GM19372 (cell line): ENCODE data around the gene KLK2.
A peak's percentile ranks its signal among the peaks of the same experiment; 100 is the strongest.

Experiments used
- ATAC-seq: cut with Tn5 transposase; IDR thresholded peaks from one replicate; pipeline ENCODE4 v1.9.1; 2021; ENCODE audit warnings: mild to moderate bottlenecking, low read depth, moderate library complexity; ENCODE audit not compliant: unreplicated experiment

KLK2 gene

DNA sequence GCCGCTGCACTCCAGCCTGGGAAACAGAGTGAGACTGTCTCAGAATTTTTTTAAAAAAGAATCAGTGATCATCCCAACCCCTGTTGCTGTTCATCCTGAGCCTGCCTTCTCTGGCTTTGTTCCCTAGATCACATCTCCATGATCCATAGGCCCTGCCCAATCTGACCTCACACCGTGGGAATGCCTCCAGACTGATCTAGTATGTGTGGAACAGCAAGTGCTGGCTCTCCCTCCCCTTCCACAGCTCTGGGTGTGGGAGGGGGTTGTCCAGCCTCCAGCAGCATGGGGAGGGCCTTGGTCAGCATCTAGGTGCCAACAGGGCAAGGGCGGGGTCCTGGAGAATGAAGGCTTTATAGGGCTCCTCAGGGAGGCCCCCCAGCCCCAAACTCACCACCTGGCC is at the start of gene KLK2:
TSS of gene KLK2 (plus strand) at position 384 of the 400 bp plus-strand sequence. CDS start 35 bp downstream, outside the sequence.
- ATAC-seq = no peak

DNA sequence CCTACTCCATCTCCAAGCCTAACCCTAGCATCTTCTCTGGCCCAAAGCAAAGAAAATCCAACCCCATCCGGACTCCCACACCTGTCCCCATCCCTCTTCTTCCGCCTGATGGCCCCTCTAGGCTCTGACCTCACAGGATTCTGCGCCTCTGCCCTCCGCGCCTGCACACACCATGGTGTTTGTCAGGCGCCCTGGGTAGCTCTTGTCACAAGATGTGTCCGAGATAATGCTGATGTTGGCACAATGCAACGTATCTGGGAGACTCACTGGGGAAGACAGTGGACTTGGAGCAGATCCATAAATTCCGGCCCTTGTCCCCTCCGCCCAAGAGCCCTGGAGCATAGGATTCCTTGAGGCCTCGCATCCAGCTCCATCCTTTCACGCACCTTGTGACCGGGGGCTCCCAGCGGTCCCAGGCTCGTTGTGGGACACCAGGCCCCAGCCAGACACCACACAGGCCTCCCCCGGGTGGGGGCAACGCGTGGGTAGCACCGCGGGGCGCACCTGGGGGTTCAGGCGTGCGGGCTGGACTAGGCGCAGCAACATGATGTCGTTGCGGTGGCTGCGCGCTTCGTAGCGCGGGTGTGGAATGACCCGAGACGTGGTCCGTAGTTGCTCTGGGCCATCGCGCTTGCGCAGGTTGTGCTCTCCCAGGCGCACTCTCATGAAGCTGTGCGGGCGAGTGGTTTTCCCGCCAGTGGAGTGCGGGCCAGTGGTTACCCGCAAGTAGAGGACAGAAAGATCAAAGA is 46.6 kb upstream of the KLK2 start:
- no peak for ATAC-seq

DNA sequence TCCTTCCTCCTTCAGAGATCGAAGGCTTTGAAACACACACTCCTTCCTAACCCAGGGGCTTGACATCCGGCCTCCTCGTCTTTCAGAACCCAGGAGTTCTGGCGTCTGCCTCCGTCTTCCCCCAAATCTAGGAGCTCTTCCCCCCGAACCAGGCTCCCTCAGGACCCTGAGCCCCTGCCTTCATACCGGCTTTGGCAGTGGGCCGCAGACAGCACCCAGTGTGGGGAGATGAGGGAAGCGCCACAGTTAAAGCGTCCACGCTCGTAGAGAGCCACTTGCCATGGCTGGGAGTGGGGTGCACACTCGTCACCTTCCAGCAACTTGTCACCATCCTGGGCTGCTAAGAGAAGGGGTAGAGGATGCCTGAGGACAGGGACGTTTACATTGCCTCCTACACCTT is 45.8 kb upstream of the KLK2 start:
- ATAC-seq = no peak

DNA sequence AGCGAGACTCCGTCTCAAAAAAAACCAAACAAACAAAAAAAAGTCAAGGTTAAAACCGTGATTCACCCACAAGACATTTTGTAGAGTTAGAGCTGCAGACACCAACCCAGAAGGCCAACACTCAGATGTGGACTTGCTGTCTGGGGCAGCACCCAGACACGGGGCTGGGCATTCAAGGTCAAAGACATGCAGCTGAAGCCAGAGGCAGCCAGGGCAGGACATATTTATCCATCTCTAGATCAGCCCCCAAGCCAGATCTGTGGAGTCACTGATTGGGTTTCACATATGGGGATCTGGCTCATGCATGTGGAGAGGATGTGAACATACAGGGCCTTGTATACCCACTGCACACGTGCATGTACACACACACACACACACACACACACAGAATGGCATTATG is 43.4 kb upstream of the KLK2 start:
- no peak for ATAC-seq

DNA sequence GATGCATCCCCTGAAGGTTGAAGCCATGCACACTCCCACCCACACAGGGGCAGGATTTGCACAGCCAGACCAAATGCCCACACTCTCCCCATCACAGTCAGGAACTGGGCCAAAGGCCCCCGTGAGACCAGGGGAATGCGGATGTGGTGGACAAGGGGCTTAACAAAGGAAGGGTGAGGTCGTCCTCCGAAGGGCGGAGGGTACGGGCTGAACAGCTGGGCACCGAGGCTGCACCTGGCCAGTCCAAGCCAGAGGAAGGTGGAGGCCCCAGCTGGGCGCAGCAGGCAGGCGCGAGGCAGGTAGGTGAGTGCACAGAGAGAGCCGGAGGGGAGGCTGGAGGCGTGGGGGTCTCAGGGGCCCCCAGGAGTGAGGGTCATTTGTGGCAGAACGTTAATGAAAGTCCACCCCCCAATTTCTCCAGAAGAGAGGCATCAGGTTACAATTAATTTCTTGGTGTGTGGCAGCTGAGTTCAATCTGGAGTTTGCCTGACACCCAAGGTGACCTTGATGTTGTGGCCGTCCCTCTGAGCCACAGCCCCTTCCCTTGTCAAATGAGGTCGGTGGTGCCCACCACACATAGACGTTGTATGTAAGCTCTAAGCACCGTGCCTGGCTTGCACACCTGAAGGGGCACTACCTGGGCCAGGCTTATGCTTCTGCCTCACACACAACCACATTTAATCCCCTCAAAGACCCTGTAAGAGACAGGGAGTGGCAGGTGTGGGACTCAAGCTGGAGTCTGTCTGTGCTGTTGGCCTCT is 42.8 kb upstream of the KLK2 start:
- no peak for ATAC-seq

DNA sequence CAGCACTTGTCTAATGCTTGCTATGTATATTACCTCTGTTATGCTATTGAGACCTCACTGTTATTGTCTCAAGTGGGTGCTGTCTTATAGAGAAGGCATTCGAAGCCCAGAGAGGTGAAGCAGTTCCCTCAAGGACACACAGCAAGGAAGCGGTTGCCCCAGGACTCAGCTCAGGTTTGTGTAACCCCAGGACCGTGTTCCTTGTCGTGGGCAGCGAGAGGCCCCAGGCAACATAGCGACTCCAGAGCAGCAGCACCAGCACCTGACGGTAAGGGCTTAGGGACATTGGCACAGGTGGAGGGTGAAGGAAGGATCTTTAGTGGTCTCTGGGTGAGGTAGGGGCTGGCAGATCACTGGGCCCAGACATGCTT is 42.2 kb upstream of the KLK2 start:
- no peak for ATAC-seq

DNA sequence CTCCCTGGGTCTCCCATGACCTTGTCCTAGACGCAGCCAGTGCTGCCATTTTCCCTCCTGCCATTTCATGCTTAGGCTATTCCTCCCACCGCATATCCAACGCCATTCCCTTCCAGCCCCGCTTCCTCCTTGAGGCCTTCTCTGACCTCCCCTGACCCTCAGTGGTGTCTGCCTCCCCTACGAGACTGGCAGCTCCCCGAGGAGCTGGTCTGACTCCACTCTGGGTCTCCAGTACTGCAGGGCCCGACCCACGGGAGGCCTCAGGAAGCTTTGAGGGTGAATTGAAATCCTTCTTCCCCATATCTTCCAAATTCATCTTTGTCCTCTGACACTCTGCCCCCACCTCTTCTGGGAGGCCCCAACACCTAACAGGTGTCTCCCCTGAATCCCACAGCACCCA is 40.6 kb upstream of the KLK2 start:
- ATAC-seq = no peak

DNA sequence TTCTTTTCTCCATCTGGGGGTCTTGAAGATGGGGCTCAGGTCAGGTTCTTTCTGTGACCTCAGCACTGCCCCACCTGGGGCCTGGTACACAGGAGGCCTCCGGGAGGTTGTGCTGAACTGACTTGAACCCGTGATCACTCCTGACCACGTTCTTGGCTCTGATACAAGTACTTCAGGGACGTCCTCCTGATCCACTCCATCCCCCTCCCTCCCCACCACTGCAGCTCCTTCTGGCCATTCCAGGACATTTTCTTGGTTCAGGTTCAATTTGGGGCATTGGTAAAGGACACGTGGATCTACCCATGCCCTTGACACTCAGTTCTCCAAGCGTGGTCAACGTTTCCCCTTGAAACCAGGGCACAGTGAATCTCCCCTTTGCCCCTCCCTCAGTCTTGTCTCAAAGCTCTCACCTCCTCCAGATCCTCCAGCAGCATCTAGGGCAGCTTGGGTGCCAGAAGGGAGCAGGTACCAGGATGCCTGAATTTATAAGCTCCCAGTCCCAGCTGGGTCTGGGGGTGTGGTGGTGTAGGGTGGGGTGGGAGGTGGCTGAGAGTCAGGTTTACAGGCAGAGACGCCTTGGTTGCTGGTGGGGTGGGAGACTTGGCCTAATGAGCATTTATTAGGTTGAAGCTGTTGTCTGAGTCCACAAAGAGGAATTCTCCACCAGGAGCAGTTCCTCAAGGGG is 40.0 kb upstream of the KLK2 start, which contains the start of gene KLK15:
TSS of gene KLK15 (minus strand) at position 458 of the 685 bp plus-strand sequence. CDS start 2,082 bp downstream, outside the sequence.
- no peak for ATAC-seq

DNA sequence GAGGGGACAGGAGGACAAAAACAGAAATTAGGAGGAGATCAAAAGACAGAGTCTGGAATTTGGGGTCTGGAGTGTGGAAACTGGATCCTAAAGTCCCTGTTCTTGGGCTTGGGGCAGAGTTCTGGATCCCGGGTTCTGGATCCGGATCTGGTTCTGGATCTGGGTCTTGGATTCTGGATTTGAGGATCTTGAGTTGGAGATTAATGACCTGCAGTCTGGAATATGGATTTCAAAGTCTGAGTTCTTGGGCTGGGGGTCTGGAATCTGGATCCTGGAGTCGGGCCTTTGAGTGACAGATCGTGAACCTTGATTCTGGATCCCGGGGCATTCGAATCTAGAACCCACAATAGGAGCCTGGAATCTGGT is 39.5 kb upstream of the KLK2 start:
- no peak for ATAC-seq

DNA sequence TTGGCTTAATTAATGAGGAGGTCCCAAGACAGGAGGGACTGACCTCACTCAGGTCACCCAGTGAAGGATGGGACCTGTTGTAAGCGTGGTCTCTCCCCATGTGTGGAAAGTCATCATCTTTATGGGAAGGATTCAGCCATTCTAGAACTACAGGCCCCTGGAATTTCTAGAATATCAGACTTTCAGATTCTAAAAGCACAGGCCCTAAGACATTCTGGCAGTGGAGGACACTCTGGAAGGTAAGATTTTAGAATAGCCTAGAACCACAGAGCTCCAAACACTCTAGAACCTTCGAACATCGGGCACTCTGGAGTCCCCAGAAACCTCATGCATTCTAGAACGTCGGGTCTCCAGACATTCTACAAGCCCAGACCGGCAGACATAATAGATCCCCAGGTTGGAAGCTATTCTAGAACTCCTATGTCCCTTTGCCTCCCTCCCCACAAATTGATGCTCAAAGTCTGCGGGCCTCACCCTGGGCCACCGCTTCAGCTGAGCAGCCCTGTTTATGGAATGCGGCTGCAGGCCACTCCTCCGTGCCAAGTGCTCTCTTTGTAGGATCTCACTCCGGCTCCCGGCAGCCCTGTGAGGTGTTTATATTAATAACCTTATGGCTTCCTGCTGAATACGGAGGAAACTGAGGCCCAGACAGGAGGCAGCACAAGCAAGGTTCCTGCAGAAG is 38.0 kb upstream of the KLK2 start:
- no peak for ATAC-seq

DNA sequence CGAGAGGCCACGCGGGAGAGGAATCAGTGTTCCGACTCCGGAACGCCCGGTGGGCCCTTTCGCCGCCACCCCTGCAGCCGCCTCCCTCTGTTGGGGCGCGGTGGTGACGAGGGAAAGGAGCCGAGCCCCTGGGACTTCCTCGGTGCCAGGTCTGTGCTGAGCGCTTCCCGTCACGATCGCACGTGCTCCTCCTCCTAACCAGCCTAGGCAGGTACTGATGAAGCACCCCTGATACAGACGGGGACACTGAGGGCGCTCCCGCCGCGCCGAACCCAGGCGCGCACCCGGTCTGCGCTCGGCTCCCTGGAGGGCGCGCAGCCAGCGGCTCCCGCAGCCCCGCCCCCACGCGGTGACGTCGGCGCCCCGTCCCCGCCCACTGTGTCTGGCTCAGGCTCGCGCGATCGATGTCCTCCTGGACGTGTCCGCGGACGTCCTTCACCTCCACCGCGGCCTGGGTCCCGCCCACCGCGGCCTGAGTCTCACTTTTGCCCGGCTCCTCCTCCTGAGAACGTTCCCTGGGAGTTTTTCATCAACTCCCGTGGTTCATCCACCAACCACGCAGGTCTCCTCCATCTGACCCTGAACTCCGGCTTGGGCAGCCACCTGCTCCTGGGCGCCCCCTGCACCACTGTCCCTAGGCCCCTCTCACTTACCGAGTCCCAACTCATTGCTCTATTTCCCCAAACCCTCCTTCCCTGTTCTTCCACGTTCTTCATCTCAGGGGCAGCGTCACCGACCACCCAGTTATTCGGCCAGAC is 37.3 kb upstream of the KLK2 start:
- peak; percentile 84 for ATAC-seq

DNA sequence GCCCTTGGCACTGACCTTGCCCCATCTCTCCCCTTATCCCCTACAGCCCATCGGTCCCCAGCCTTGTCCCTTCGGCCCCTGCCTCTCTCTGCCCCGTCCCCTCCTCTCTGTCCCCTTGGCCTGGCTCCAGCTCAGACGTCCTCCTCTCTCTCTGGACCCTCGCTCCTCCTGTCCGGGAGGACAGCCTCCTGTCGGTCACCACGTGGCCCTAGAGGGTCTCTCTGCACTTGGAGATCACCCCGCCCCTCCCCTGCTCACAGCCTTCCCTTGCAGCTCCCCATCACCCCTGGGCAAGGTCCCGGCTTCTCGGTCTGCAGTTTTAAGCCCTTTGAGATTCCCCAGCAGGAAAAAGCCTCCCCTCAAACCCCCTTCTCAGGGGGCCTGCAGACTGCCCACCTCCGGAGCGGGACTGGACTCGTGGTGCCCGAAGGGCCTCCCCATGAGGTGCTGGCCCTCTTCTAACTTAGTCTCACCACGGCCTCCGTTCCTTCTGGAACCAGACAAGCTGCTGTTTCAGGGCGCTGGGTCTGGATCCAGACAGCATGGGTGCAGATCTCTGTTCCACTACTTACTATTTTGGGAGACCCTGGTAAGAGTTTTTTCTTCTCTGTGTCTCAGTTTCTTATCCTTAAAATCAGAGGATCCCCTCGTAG is 36.6 kb upstream of the KLK2 start:
- no peak for ATAC-seq

DNA sequence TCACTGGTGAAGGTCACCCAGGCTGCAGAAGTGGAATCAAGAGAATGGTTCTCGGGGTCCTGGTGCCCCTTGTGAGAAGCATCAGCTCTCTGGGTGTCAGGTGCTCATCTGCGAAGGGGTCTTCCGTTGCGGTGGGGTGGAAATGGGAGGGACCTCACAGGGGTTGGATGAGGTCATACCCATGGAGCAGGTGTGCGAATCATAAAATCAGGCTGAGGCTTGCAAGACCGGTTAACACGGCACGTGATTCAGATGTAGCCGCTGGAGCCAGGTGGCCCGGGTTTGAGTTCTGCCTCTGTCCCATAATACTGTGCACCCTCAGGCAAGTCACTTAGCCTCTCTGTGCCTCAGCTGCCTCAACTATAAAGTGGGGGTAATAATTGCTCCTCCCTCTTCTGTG is 35.9 kb upstream of the KLK2 start:
- no peak for ATAC-seq

DNA sequence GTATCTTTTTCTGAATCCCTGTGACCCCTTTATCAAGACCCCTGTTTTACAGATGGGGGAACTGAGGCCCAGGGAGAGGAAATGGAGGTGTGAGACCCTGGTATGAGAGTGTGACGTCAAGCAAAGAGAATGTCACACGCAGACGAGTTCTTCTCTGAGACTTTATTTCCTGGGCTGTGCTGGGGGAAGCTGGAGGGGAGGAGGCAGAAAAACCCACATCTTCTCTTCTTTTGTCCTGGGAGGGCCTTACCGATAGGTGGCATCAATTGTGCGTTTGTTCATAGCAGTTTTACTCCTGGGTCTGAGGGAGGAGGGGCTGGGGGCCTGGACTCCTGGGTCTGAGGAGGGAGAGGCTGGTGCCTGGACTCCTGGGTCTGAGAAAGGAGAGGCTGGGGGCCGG is 35.0 kb upstream of the KLK2 start:
- no peak for ATAC-seq

DNA sequence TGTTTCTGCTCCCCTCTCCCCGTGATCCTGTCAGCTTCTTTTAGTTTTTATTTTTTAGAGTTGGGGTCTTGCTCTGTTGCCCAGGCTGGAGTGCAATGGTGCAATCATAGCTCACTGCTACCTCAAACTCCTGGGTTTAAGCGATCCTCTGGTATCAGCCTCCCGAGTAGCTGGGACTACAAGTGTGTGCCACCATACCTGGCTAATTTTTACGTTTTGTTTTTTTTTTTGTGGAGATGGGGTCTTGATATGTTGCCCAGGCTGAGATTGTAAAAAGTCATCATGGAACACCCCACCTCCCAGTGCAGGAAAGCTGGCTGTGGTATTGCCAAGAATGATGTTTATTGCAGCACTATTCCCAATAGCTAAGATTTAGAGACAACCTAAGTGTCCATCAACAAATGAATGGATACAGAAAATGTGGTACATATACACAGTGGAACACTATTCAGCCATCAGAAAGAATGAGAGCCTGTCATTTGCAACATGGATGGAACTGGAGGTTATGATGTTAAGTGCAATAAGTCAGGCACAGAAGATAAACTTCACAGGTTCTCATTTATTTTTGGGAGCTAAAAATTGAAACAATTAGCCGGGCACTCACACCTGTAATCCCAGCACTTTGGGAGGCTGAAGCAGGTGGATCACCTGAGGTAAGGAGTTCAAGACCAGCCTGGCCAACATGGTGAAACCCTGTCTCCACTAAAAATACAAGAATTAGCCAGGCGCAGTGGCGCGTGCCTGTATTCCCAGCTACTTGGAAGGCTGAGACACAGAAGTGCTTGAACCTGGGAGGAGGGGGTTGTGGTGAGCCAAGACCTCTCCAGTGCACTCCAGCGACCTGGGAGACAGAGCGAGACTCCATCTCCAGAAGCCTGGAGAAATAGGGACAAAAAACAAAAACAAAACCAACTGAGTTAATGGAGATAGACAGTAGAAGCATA is 33.3 kb upstream of the KLK2 start:
- no peak for ATAC-seq

DNA sequence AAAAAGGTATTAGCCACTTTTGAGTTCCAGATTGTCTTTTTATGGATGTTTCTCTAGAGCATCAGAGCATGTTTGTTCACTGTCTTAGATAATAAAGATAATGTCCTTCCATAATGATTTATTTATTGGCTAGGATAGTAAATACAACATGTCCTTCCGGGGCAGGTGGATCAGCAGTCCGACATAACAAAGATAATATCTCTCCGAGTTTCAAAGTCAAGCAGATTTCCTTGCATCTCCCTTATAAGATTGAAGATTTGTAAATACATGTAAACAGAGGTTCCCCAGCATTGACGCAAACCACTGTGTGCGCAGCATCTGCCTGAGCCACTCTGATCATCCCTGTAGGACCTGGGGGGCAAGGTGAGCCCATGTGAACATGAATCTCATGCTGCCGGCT is 31.1 kb upstream of the KLK2 start:
- ATAC-seq = no peak

DNA sequence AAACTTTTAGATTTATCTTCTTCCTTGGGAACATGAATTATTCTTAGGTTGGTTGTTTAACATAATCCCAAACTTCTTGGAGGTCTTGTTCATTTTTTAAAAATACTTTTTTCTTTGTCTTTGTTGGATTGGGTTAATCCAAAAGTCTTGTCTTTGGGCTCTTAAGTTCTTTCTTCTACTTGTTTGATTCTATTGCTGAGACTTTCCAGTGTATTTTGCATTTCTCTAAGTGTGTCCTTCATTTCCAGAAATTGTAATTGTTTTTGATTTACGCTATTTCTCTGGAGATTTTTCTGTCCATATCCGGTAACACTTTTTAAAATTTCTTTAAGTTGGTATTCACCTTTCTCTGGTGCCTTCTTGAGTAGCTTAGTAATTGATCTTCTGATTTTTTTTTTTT is 30.0 kb upstream of the KLK2 start:
- ATAC-seq = no peak

DNA sequence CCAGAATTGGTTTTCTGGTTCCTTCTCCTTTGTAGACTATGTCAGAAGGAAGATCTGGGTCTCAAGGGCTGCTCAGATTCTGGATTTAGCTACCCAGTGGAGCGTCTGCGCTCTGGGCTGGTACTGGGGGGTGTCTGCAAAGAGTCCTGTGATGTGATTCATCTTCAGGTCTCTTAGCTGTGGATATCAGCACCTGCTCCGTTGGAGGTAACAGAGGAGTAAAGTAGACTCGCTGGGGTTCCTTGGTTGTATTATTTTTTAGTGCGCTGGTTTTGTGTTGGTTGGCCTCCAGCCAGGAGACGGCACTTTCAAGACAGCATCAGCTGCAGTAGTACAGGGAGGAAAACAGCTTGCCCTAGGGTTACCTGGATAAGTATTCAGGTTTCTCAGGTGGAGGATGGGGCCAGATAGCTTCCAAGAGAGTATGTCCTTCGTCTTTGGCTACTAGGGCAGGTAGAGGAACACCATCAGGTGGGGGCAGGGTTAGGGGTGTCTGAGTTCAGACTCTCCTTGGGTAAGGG is 29.5 kb upstream of the KLK2 start:
- ATAC-seq = no peak
